GM12864 (cell line): ENCODE results near the gene NAV3.

Experiments
- DNase-seq: peaks from one replicate; pipeline ENCODE4 v3.0.0-alpha.2; 2011; ENCODE audit warnings: low read depth
- H3K4me3 ChIP-seq: 2 replicates; pipeline ENCODE4 v1.5.1; 2011; ENCODE audit warnings: mild to moderate bottlenecking, low read depth, low read length, control low read depth
- CTCF ChIP-seq: IDR thresholded peaks from 2 replicates; pipeline ENCODE4 v1.5.1; 2011; ENCODE audit warnings: low read depth, mild to moderate bottlenecking, moderate library complexity, low read length, control low read depth, inconsistent platforms; ENCODE audit errors: missing control alignments

Gene NAV3

GRCh38 chr12:77855548-77855947, 24.9 kb downstream of the NAV3 start:
- DNase-seq, result no peak
- no peak overlapping the region for H3K4me3 ChIP-seq
- TF ChIP-seq CTCF, result no peak

GRCh38 chr12:77861317-77861716, 30.6 kb downstream of the NAV3 start:
- H3K4me3 ChIP-seq, result no peak overlapping the region
- no peak for TF ChIP-seq CTCF
- no peak for DNase-seq

GRCh38 chr12:77865178-77865577, 34.5 kb downstream of the NAV3 start:
- no peak for TF ChIP-seq CTCF
- no peak for DNase-seq
- H3K4me3 ChIP-seq, result no peak overlapping the region

- no peak overlapping the region for H3K4me3 ChIP-seq
- no peak for TF ChIP-seq CTCF
- DNase-seq, result no peak
Observed at GRCh38 chr12:77878901-77879300, 48.2 kb downstream of the NAV3 start.

- TF ChIP-seq CTCF, result no peak
- no peak for DNase-seq
- H3K4me3 ChIP-seq, result no peak overlapping the region
Observed at GRCh38 chr12:77882709-77883108, 52.0 kb downstream of the NAV3 start.

GRCh38 chr12:77888611-77889010, 57.9 kb downstream of the NAV3 start:
- no peak for DNase-seq
- no peak overlapping the region for H3K4me3 ChIP-seq
- no peak for TF ChIP-seq CTCF

- TF ChIP-seq CTCF, result no peak
- DNase-seq, result no peak
- no peak overlapping the region for H3K4me3 ChIP-seq
Observed at GRCh38 chr12:77891518-77892147, 60.9 kb downstream of the NAV3 start.
